Activated T-cell treated with anti-CD3 and anti-CD28 coated beads, Interleukin-2, amount 50 U/mL, for 24 hours (primary cell): ENCODE data around the gene GLDC.
"Not testable (repeated sequence)": the region's sequence is repeated elsewhere in the genome, so short reads cannot be mapped to it uniquely, and the experiment has no call there.

Source experiments
- DNase-seq: peaks from one replicate; pipeline ENCODE4 v3.0.0-alpha.2; 2020
- H3K27ac Mint-ChIP-seq: 2 replicates; pipeline ENCODE4 v1.8.0; 2020; ENCODE audit warnings: mild to moderate bottlenecking, mixed read lengths
- H3K27me3 Mint-ChIP-seq: 2 replicates; pipeline ENCODE4 v1.8.0; 2020; ENCODE audit warnings: mixed read lengths
- H3K36me3 Mint-ChIP-seq: 2 replicates; pipeline ENCODE4 v1.8.0; 2020; ENCODE audit warnings: low read depth, mixed read lengths
- H3K4me1 Mint-ChIP-seq: 2 replicates; pipeline ENCODE4 v1.8.0; 2020; ENCODE audit warnings: low read depth, mixed read lengths
- H3K4me3 Mint-ChIP-seq: 2 replicates; pipeline ENCODE4 v1.8.0; 2020; ENCODE audit warnings: mild to moderate bottlenecking, moderate library complexity, mixed read lengths
- H3K9me3 Mint-ChIP-seq: 2 replicates; pipeline ENCODE4 v1.8.0; 2020; ENCODE audit warnings: mixed read lengths

The GLDC gene

GRCh38 chr9:6644346-6645104, 1.0 kb downstream of the GLDC start:
- peak overlapping the region; percentile 67 for H3K4me3 Mint-ChIP-seq
- no peaks in the 10 kb centered on the region for H3K36me3 Mint-ChIP-seq
- peaks cover 22% of the 10 kb centered on the region for H3K4me1 Mint-ChIP-seq
- DNase-seq = no peak
- no peaks in the 10 kb centered on the region for H3K9me3 Mint-ChIP-seq
- peaks cover 80% of the 10 kb centered on the region for H3K27me3 Mint-ChIP-seq
- H3K27ac Mint-ChIP-seq = peak overlapping the region; percentile 32

- Mint-ChIP-seq H3K9me3 (no peaks in the 10 kb centered on the region), H3K4me3 (no peak overlapping the region), H3K27me3 (peaks cover 76% of the 10 kb centered on the region), H3K4me1 (peaks cover 22% of the 10 kb centered on the region), H3K36me3 (no peaks in the 10 kb centered on the region), H3K27ac (no peak overlapping the region)
- DNase-seq = no peak
Observed at GRCh38 chr9:6641961-6642360, 3.6 kb downstream of the GLDC start.

- Mint-ChIP-seq H3K9me3 (no peaks in the 10 kb centered on the region), H3K27me3 (peaks cover 74% of the 10 kb centered on the region), H3K4me1 (peaks cover 21% of the 10 kb centered on the region), H3K36me3 (no peaks in the 10 kb centered on the region), H3K4me3 (no peak overlapping the region), H3K27ac (no peak overlapping the region)
- no peak for DNase-seq
Observed at GRCh38 chr9:6641561-6641960, 4.0 kb downstream of the GLDC start.

- H3K9me3 Mint-ChIP-seq = no peaks in the 10 kb centered on the region
- H3K4me1 Mint-ChIP-seq = peaks cover 16% of the 10 kb centered on the region
- no peaks in the 10 kb centered on the region for H3K36me3 Mint-ChIP-seq
- DNase-seq = no peak
- no peak overlapping the region for H3K27ac Mint-ChIP-seq
- H3K4me3 Mint-ChIP-seq = no peak overlapping the region
- H3K27me3 Mint-ChIP-seq = peaks cover 73% of the 10 kb centered on the region
Observed at GRCh38 chr9:6641056-6641455, 4.5 kb downstream of the GLDC start.

GRCh38 chr9:6640268-6641051, 5.1 kb downstream of the GLDC start:
- H3K27me3 Mint-ChIP-seq = peaks cover 67% of the 10 kb centered on the region

GRCh38 chr9:6639622-6640021, 5.9 kb downstream of the GLDC start:
- DNase-seq = no peak
- Mint-ChIP-seq H3K4me1 (peaks cover 7% of the 10 kb centered on the region), H3K27ac (no peak overlapping the region), H3K36me3 (no peaks in the 10 kb centered on the region), H3K27me3 (peaks cover 67% of the 10 kb centered on the region), H3K4me3 (no peak overlapping the region), H3K9me3 (no peaks in the 10 kb centered on the region)

More at GRCh38 chr9:6640268-6641051, 5.1 kb downstream of the GLDC start:
- H3K4me1 Mint-ChIP-seq = peaks cover 12% of the 10 kb centered on the region
- H3K9me3 Mint-ChIP-seq = no peaks in the 10 kb centered on the region
- no peaks in the 10 kb centered on the region for H3K36me3 Mint-ChIP-seq
- H3K4me3 Mint-ChIP-seq = no peak overlapping the region
- no peak for DNase-seq
- H3K27ac Mint-ChIP-seq = no peak overlapping the region

GRCh38 chr9:6634444-6634843, 11.1 kb downstream of the GLDC start:
- peaks cover 7% of the 10 kb centered on the region for H3K4me1 Mint-ChIP-seq
- H3K4me3 Mint-ChIP-seq = no peak overlapping the region
- H3K27me3 Mint-ChIP-seq = peaks cover 21% of the 10 kb centered on the region
- DNase-seq = no peak
- H3K36me3 Mint-ChIP-seq = no peaks in the 10 kb centered on the region
- no peaks in the 10 kb centered on the region for H3K9me3 Mint-ChIP-seq
- H3K27ac Mint-ChIP-seq = no peak overlapping the region

GRCh38 chr9:6633378-6633777, 12.2 kb downstream of the GLDC start:
- Mint-ChIP-seq H3K4me1 (peaks cover 7% of the 10 kb centered on the region), H3K36me3 (no peaks in the 10 kb centered on the region), H3K27me3 (peaks cover 14% of the 10 kb centered on the region), H3K4me3 (no peak overlapping the region), H3K9me3 (no peaks in the 10 kb centered on the region), H3K27ac (no peak overlapping the region)
- DNase-seq = no peak

GRCh38 chr9:6632516-6633183, 12.9 kb downstream of the GLDC start:
- H3K4me3 Mint-ChIP-seq = no peak overlapping the region
- H3K9me3 Mint-ChIP-seq = no peaks in the 10 kb centered on the region
- DNase-seq = no peak
- peaks cover 12% of the 10 kb centered on the region for H3K27me3 Mint-ChIP-seq
- no peak overlapping the region for H3K27ac Mint-ChIP-seq
- H3K4me1 Mint-ChIP-seq = peaks cover 7% of the 10 kb centered on the region
- H3K36me3 Mint-ChIP-seq = no peaks in the 10 kb centered on the region

- Mint-ChIP-seq H3K36me3 (no peaks in the 10 kb centered on the region), H3K27ac (no peak overlapping the region), H3K27me3 (peaks cover 16% of the 10 kb centered on the region), H3K4me3 (no peak overlapping the region), H3K9me3 (no peaks in the 10 kb centered on the region), H3K4me1 (peaks cover 7% of the 10 kb centered on the region)
- no peak for DNase-seq
Observed at GRCh38 chr9:6631207-6631512, 14.4 kb downstream of the GLDC start.

- H3K4me1 Mint-ChIP-seq = peaks cover 7% of the 10 kb centered on the region
- H3K9me3 Mint-ChIP-seq = no peaks in the 10 kb centered on the region
- peak overlapping the region; percentile 35 for H3K27ac Mint-ChIP-seq
- H3K27me3 Mint-ChIP-seq = peaks cover 17% of the 10 kb centered on the region
- H3K4me3 Mint-ChIP-seq = no peak overlapping the region
- H3K36me3 Mint-ChIP-seq = no peaks in the 10 kb centered on the region
- no peak for DNase-seq
Observed at GRCh38 chr9:6630502-6631206, 14.9 kb downstream of the GLDC start.

GRCh38 chr9:6628704-6629103, 16.8 kb downstream of the GLDC start:
- Mint-ChIP-seq H3K4me3 (no peak overlapping the region), H3K27me3 (peaks cover 20% of the 10 kb centered on the region), H3K4me1 (peaks cover 7% of the 10 kb centered on the region), H3K36me3 (no peaks in the 10 kb centered on the region), H3K9me3 (no peaks in the 10 kb centered on the region), H3K27ac (no peak overlapping the region)
- DNase-seq = no peak

- peaks cover 24% of the 10 kb centered on the region for H3K27me3 Mint-ChIP-seq
- no peak for DNase-seq
- peaks cover 4% of the 10 kb centered on the region for H3K9me3 Mint-ChIP-seq
- H3K4me3 Mint-ChIP-seq = no peak overlapping the region
- H3K4me1 Mint-ChIP-seq = no peaks in the 10 kb centered on the region
- no peaks in the 10 kb centered on the region for H3K36me3 Mint-ChIP-seq
- no peak overlapping the region for H3K27ac Mint-ChIP-seq
Observed at GRCh38 chr9:6625363-6625762, 20.2 kb downstream of the GLDC start.

- not testable (repeated sequence) for H3K4me1 Mint-ChIP-seq
Observed at GRCh38 chr9:6622784-6623183, 22.7 kb downstream of the GLDC start.

More at GRCh38 chr9:6622784-6623183, 22.7 kb downstream of the GLDC start:
- peaks cover 26% of the 10 kb centered on the region for H3K27me3 Mint-ChIP-seq
- H3K4me3 Mint-ChIP-seq, H3K27ac Mint-ChIP-seq, DNase-seq, H3K36me3 Mint-ChIP-seq, H3K9me3 Mint-ChIP-seq: not testable (repeated sequence)
